Colonic mucosa (tissue), 4 donors: Measurements from ENCODE around the gene RRAS2. TPM values are rescaled to one million over a fixed set of nuclear protein-coding genes. Genes with fewer than 3 reads are reported as not detected.

Experiments used
- DNase-seq: peaks from one replicate; pipeline ENCODE4 v3.0.0-alpha.2; 2020
- H3K27ac ChIP-seq: fragments of 200-600 bp; one replicate; pipeline ENCODE4 v1.8.0; 2021
- H3K27me3 ChIP-seq: fragments of 200-600 bp; one replicate; pipeline ENCODE4 v1.8.0; 2021
- H3K36me3 ChIP-seq: fragments of 200-600 bp; one replicate; pipeline ENCODE4 v1.8.0; 2021
- H3K4me1 ChIP-seq: fragments of 200-600 bp; one replicate; pipeline ENCODE4 v1.8.0; 2021; ENCODE audit warnings: mild to moderate bottlenecking
- H3K4me3 ChIP-seq: fragments of 200-600 bp; one replicate; pipeline ENCODE4 v1.8.0; 2021
- H3K9ac ChIP-seq, 2 donors: one replicate each; pipeline ENCODE4 v1.7.0; 2013; ENCODE audit warnings: control low read depth in 2 of 2, low read depth in 2 of 2, low read length in 2 of 2
- H3K9me3 ChIP-seq: fragments of 200-600 bp; one replicate; pipeline ENCODE4 v1.8.0; 2021
- intact Hi-C: fragments of 100-400 bp; cut with DNase I; formaldehyde crosslinking; loops from one replicate; pipeline ENCODE4 v1.14.1; 2022
- total RNA-seq, 2 donors: library from RNA; stranded (reverse); fragmentation: NEBNext Ultra II Directional in 1 of 2; extraction: Animal tissue kit (Norgen Biotek cat#: 25700) in 1 of 2; gene quantifications; one replicate each; pipeline ENCODE4 v1.2.1, GENCODE V29; 2021
- TF ChIP-seq, protein P1 (sequence below): fragments of 200-600 bp; IDR thresholded peaks from one replicate; pipeline ENCODE4 v1.8.0; 2022; ENCODE audit warnings: antibody characterized with exemption, mild to moderate bottlenecking
- donor health status: healthy.
- donor health status: DM: no; HTN: no; CAD: no.
- donor health status: DM: no; HTN: no; CAD: no.

The RRAS2 gene
- total RNA-seq, 2 donors from 2014 or later = 26.9 to 44.0 TPM

DNA sequence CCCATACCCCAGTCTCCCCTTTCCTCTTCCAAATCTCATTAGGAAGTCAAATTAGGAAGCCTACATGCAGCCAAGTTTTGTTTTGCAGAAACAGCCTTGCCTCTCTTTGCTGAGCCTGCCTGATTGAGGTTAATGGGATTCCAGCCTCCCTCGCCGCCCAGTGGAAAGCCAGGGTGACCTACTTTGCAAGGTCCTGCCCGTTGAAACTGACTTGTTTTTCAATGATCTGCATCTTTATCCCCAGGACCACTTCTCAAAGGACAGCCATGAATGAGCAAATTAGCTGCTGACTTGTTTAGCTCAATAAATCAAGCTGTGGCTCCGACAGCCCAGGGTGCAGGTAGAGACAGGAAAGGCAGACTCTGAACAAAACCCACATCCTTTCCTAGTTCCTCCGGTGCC, 110.4 kb downstream of the RRAS2 start:
- H3K4me1 ChIP-seq = no peaks in the 10 kb centered on the region
- no peak overlapping the region for H3K9ac ChIP-seq
- H3K27me3 ChIP-seq = no peaks in the 10 kb centered on the region
- TF ChIP-seq, protein P1, sequence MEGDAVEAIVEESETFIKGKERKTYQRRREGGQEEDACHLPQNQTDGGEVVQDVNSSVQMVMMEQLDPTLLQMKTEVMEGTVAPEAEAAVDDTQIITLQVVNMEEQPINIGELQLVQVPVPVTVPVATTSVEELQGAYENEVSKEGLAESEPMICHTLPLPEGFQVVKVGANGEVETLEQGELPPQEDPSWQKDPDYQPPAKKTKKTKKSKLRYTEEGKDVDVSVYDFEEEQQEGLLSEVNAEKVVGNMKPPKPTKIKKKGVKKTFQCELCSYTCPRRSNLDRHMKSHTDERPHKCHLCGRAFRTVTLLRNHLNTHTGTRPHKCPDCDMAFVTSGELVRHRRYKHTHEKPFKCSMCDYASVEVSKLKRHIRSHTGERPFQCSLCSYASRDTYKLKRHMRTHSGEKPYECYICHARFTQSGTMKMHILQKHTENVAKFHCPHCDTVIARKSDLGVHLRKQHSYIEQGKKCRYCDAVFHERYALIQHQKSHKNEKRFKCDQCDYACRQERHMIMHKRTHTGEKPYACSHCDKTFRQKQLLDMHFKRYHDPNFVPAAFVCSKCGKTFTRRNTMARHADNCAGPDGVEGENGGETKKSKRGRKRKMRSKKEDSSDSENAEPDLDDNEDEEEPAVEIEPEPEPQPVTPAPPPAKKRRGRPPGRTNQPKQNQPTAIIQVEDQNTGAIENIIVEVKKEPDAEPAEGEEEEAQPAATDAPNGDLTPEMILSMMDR = no peak
- no peak for DNase-seq
- H3K36me3 ChIP-seq = no peaks in the 10 kb centered on the region
- no peaks in the 10 kb centered on the region for H3K9me3 ChIP-seq
- no peak overlapping the region for H3K4me3 ChIP-seq
- H3K27ac ChIP-seq = no peak overlapping the region
- intact Hi-C loops = loop anchor here (2.0 to 5.0 kb wide), 2 partner anchors 292 to 476 kb away; no protein-coding TSS in a partner anchor

DNA sequence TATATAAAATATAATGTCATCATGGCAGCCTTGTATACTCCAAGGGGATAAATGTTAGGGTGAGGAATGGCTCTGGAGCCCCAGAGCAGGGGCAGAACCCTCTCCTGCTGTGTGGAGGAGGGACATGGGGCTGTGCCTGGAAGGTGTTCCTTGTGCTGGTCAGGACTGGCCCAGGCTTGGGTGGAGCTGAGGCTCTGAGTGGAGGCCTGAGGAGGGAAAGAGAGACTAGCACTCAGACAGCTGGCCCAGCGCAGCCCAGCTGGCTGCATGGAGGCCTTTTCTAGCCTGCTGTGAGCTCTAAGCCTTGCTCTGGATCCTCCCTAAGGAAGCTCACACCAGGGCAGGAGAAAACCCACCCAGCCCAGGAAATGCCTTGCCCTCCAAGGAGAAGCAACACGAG, 113.5 kb downstream of the RRAS2 start:
- TF ChIP-seq, protein P1 = no peak
- no peak overlapping the region for H3K9ac ChIP-seq
- no peaks in the 10 kb centered on the region for H3K9me3 ChIP-seq
- DNase-seq = no peak
- H3K27me3 ChIP-seq = no peaks in the 10 kb centered on the region
- intact Hi-C loops = loop anchor here (5.0 kb wide), 1 partner anchor 473 kb away; no protein-coding TSS in a partner anchor
- H3K36me3 ChIP-seq = no peaks in the 10 kb centered on the region
- no peaks in the 10 kb centered on the region for H3K4me1 ChIP-seq
- H3K4me3 ChIP-seq = no peak overlapping the region
- H3K27ac ChIP-seq = no peak overlapping the region

GRCh38 chr11:14244926-14245325, 114.1 kb downstream of the RRAS2 start:
- Histone ChIP-seq H3K9ac (no peak overlapping the region), H3K36me3 (no peaks in the 10 kb centered on the region), H3K4me3 (no peak overlapping the region), H3K9me3 (no peaks in the 10 kb centered on the region), H3K27ac (no peak overlapping the region), H3K4me1 (no peaks in the 10 kb centered on the region), H3K27me3 (no peaks in the 10 kb centered on the region)
- intact Hi-C loops = loop anchor here (5.0 kb wide), 1 partner anchor 473 kb away; no protein-coding TSS in a partner anchor
- TF ChIP-seq, protein P1 = no peak
- no peak for DNase-seq

DNA sequence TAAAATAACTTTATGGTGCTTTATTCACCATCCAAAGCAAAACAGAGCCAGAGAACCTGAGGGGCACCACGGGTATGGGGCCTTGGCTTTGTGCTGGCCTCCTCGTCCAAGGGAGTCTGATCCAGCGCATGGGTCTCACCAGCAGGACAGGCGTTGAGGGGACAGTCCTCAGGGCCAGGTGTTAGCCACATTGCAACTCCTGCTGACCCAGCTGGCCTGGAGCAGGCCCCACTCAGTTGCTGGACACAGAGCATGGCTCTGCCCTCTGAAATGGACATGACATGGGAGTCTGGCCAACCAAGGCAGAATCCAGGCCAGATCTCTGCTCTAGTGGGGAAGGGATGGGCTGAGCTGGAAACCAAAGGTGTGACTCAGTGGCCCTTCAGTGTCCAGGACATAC, 116.2 kb downstream of the RRAS2 start:
- Histone ChIP-seq H3K36me3 (no peaks in the 10 kb centered on the region), H3K9me3 (no peaks in the 10 kb centered on the region), H3K4me3 (no peak overlapping the region), H3K9ac (no peak overlapping the region), H3K27me3 (no peaks in the 10 kb centered on the region), H3K27ac (no peak overlapping the region), H3K4me1 (no peaks in the 10 kb centered on the region)
- DNase-seq = no peak
- TF ChIP-seq, protein P1 = no peak
- intact Hi-C loops = no loop called here

- DNase-seq = no peak
- H3K27me3 ChIP-seq = no peaks in the 10 kb centered on the region
- no peaks in the 10 kb centered on the region for H3K36me3 ChIP-seq
- no peaks in the 10 kb centered on the region for H3K4me1 ChIP-seq
- H3K27ac ChIP-seq = no peak overlapping the region
- H3K9me3 ChIP-seq = no peaks in the 10 kb centered on the region
- no peak overlapping the region for H3K4me3 ChIP-seq
- TF ChIP-seq, protein P1 = no peak
- intact Hi-C loops = no loop called here
- no peak overlapping the region for H3K9ac ChIP-seq
Observed at GRCh38 chr11:14242187-14242586, 116.8 kb downstream of the RRAS2 start.
